IPS-NIHi11 (cell line): ENCODE data around the gene NT5C2.

ENCODE experiments used
- DNase-seq: peaks from one replicate; pipeline ENCODE4 v3.0.0; 2012; ENCODE audit warnings: mixed read lengths, low spot score

NT5C2 gene

DNA sequence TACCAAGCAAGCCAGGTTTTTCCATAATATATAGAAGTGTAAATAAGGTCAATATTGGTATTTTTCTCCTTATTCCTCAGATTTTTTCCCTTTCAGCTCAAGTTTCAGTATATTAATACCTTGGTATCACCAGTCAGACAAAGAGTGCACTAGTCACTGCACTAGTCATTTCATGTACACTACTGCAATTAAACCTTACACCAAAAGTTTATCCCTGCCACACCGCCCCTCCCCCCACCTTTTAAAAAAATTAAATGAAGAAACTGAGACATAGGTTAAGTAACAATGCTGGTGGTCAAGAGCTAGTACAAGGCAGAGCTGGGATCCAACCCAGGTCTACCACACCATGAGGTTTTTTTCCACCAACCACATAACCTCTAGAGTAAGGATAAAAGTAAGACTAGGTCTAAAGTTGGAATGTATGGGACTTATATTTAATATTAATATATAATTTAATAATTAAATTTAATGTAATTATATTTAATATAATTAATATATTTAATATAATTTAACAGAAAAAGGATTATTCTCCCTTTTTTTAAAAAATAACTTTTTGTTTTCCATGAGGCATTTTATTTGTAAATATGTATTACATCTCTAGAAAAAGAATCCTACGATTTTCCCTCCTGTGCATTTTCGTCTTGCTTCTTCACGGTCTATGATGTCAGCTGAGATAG is 68.5 kb downstream of the NT5C2 start:
- DNase-seq, result no peak

DNA sequence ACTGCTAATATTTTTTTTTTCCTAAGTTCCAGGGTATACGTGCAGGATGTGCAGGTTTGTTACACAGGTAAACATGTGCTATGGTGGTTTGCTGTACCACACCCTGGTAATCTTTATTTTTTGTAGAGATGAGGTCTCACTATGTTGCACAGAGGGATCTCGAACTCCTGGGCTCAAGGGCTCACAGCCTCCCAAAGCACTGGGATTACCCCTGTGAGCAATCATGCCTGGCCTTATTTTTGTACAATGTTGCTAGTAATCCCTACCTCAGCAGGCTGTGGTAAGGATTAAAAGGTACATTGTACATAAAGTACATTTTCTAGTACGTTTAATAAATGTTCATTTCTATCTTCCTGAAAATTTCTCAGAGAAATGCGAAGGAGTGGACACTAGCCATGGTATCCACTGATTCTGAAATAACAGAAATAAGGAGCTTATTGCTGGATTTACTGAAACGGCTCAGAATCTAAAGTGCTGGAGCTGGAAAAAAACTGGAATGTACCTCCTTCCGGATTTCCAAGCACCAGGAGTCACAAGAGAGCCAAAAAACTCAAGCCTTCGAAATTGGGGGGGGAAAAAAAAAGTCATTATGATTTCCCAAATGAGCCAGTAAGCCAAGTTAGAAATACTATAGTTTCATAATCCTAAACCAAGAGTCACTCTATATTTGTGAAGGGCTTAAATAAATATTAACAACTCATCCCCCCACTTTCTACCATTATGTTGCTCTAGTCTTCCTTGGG is 69.6 kb downstream of the NT5C2 start:
- DNase-seq, result no peak

DNA sequence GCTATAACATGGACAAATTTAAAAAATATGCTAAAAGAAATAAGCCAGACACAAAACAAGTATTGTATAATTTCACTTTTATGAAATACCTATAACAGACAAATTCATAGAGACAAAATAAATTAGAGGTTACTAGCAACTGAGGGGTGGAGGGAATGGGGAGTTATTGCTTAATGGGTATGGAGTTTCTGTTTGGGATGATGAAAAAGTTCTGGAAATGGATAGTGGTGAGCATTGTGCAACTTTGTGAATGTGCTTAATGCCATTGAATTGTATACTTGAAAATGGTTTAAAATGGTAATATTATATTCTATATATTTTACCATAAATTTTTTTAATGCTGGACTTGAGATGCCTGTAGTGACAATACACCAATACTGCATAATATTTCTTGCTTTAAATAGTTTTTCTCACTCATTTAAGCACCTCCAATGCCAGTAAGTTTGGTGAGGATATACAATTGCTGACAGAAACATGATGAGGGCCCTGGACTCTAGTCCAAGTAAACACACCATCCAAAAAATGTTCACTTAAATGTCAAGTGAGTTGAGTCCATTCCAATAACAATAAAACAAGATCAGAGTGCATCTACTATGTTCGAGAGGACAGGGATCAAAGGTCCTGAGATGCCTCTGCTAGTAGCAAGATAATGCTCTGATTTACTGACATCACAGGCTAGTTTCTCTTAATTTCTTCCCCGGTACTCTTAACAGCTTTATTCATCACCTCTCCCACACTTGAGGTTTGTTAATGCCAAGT is 71.9 kb downstream of the NT5C2 start:
- no peak for DNase-seq

DNA sequence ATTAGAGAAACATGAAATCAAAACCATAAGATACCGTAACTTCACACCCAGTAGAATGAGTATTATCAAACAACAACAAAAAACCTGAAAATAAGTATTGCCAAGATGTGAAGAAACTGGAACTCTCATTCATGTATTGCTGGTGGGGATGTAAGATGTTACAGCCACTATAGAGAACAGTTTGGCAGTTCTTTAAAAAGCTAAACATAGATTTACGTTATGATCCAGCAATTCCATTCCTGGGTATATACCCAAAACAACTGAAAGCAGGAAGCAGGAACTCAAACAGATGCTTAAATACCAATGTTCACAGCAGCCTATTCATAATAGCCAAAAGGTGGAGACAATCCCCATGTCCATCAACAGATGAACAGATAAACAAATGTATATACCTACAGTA is 72.5 kb downstream of the NT5C2 start:
- no peak for DNase-seq

DNA sequence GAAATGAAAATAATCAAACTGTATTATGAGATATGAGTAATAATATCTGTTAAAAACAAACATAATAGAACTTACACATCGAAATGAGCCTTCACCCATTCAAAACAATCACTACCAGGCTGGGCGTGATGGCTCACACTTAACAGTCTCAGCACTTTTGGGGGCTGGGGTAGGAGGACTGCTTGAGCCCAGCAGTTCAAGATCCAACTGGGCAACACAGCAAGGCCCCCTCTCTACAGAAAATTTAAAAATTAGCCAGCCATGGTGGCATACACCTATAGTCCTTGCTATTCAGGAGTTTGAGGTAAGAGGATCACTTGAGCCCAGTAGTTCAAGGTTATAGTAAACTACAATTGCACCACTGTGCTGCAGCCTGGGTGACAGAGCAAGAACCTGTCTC is 75.8 kb downstream of the NT5C2 start:
- no peak for DNase-seq

DNA sequence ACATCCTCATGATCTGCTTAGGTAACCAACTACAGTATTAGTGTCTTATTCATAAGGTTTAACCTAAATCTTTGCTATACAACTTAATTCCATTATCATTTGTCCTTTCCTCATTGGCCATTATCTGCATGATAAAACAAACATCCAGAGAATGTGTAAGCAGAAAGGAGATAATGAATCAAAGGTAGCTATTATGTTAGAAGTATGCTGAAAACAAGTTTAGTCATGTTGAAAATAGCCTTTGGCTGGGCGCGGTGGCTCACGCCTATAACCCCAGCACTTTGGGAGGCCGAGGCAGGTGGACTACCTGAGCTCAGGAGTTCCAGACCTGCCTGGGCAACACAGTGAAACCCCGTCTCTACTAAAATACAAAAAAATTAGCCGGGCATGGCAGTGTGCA is 78.2 kb downstream of the NT5C2 start:
- DNase-seq, result no peak

DNA sequence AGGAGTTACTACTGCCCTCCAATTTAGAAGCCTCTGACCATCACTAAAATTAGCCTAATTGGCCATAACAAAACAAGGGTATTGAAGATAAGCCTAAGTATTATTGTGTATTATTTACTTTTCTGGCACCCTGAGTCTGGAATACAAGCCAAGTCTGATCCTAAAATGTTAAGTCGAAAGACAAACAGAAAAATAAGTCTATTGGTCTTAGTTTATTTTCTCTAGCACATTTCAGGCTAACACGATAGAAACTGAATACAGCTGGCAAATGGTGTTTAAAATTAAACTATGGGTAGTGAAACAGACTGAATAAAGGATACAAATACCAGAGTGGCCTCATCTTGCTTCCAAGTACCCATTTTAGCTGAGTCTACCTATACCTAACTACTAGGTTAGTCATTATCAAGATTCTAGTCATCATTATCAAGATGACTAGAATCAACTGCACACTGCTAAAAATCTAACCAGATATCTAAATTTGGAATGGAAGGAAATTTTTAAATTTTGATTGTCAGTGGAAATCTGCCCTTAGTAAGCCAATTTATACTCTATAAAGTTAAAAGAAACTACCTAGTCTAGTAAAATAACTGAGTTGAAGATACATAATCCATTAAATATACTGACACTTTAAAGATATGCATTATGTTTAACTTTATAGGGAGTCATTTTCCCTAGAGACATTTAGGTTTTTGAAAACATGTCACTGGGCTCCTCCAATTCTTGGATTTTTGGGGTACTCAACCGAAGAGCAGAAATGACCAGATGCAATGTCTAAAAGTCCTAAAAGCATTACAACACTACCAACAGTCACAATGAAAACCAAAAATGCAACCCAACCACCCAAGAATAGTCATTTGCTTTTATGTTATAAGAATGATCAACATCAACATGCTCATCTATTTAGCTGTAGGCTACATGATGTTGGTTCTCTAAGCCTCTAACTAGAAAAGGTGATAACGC is 80.9 kb downstream of the NT5C2 start:
- no peak for DNase-seq

DNA sequence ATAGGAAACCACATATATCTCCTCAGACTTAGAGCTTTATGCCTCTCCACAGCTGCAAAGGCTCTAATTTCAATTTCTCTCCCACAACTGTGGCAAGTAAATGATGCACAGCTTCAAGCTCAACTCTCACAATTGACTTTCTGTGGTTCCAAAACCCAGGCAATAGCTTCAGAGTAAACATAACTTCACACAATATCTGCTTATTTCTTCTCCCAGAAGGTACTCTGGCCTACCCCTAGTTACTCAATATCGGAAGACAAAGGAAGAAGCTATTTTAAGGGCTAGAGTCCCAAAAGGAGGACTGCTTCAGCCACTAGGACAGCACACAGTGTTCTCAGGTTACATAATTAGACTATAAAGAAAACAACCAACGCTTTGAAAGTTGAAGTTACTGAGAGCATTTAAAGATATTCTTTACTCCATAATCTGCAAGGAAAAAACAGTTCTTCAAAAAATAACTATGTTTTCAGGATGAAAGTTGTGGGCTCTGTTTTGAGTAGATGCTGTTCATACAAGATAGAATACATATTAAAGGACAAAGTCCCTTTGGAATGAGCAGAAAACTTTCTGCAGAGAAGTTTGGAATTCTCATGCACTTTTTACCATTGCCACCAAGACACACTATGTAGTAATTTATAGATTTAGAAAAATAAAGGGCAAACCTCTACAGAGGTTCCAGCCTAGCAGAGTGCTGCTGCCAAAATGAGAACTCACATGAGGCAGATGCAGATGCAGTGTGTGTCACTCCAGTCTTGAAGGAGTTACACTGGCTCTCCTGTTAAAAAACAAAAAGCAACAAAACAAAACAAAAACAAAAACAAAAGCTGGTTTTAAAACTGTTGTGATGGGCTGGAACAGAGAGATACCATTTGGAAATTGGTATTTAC is 81.8 kb downstream of the NT5C2 start:
- peak; percentile 18 for DNase-seq

DNA sequence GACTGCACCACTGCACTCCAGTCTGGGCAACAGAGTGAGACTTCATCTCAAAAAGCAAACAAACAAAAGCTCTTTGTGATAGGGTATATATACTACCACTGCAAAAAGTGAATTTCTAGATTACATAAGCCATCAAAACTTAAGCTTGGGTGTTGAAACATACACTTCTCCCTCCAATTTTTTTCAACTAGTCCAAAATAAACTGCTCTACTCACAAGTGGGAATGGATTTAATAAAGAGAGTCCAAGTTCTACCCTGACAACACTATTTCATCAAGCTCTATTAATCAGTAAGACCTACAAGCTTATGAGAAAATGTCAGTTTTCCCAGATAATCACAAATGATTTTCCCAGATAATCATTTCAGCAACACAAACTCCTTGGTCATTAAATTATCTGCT is 82.7 kb downstream of the NT5C2 start:
- DNase-seq, result no peak

DNA sequence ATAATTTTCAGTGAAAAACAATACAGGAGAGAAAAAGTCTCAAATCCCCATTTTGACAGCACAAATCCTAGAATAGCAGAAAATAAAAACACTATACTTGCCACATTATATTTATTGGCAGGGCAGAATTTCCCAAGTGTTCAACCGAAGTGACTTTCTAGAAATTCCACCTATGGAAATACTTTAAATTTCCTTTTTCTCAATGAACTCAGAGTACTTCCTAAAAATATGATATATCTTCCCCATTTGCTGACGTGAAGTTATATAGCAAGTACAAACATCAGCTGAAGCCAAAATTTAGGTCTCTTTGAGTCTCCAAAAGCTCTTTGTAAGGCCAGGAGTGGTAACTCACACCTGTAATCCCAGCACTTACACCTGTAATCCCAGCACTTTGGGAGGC is 83.3 kb downstream of the NT5C2 start:
- no peak for DNase-seq

DNA sequence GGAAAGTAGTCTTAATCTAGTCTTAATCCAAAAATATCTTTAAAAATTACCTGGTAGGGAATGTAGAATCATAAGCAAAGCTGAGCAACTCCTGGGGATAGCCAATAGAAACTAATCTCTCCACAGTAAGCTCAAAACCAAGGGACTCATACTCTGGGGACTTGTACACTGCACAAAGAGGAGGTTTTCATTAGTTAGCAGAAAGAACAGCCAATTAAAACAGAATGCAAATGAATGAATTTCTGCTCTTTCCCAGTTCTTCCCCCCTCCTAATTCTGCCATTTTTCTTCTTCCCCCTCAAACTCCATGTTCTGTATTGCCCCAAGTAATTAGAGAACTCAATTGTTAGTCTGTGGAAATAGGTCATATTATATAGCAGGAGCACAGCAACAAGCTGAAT is 86.5 kb downstream of the NT5C2 start:
- no peak for DNase-seq

DNA sequence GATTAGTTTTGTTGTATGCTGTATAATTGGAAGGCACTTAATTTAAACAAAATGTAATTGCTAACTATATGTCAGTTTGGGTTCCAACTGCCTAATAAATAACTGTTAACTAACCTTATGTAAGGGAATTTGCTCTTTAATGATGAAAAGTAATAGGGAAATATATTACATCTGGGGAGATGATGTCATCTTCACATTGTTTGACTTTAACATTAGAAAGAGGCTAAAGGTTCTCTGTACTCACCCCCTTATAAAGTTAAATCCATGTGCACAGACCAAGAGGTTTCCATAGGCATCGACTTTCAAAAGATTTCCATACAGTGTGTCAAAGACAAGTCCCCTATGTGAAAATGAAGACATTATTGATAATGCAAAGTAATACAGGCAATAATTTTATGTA is 87.6 kb downstream of the NT5C2 start:
- no peak for DNase-seq

DNA sequence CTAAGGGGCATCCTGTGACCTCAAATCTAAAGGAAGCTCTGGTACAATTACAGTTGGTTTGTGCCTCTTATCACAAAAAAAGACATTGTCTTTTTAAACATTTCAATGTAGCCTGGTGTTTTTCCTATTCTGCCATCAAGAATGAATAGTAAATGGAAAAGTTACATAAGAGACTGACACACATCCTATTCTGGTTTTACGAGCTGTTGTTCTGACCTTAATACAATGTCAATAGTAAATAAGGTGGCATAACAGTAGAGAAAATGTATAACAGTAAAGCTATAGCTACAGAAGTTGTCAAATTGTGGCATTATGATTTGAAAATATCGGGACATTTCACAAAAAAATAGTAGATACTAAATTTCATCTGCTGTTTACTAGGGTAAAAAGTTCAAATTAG is 88.4 kb downstream of the NT5C2 start:
- no peak for DNase-seq

DNA sequence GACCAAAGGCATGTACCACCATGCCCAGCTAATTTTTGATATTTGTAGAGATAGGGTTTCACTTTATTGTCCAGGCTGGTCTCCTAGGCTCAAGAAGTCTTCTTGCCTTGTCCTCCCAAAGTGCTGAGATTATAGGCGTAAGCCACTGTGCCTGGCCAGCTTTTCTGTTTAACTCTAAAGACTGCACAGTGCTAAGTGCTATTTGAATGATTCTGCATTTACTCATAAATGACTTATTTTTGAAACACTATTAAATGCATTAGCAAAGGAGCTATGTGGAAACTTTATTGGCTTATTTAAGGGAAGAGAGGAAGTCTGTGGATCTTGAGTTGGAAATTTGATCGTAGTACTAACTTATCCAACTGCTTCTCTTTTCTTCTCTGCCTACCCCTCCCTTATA is 89.1 kb downstream of the NT5C2 start:
- DNase-seq, result no peak

DNA sequence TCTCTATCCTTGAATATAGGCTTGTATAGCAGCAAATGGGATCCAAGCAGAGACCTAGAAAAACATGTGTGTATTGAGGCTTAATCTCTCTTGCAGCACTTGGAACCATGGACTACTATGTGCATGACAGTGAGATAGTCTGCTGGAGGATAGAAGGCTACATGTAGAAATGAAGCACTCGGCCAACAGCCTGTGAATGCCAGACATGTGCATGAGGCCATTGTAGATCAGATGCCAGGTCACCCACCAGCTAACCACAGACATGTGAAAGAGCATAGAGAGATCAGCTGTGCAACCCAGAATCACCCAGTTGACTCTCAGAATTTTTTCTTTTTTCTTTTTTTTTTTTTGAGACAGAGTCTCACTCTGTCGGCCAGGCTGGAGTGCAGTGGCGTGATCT is 90.9 kb downstream of the NT5C2 start:
- DNase-seq, result no peak

DNA sequence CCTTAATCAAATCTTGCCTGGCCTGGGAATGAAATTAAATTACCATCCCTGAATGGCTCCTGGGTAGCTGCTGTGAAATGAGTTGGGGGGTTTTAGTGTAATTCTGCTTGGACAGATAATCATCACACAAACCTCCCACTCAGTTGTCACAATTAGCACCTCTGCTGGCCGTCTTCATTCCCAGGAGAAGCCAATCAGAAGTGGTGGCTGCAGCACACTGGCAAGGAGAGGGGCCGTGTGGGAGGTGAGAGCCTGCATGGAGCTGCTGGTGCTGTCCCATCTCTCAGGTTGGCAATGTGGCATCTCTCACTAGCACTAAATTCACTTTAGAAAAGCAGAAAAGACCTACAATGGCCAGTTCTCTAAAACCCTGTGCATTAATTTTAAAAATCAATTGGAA is 92.5 kb downstream of the NT5C2 start:
- no peak for DNase-seq

DNA sequence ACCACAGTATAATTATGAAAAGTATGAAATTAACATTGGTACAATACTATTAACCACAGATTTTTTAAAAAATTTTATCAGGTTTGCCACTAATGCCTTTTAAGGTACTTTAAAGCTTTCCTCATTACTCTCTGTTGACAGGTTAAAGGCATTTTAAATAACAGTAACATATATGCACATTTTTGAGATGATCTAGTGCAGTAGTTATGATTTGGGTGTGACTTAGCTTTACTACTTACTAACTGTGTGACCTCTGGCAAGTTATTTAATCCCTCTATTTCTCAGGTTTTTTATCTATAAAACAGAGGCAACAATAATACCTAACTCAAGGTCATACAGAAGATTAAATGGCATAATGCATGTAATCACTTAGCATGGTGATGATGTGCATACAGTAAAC is 94.8 kb downstream of the NT5C2 start:
- DNase-seq, result no peak

DNA sequence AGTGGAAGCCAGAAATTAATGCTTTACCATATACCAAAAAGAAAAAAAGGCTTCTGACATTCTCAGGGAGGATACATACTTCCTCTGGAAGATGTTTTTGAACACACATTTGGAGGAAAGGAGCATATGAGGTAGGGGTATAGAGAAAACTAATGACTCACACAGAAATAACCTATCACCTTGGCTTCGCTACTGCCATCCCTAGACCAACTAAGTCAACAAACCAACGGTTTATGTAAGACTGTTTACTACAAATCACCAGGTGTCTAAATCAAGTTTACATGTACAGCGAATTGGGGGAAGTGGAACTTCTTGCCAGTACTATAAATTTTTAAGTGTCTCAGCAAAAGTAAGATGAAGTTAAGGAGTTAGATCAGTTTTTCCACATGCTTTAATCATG is 96.9 kb downstream of the NT5C2 start:
- DNase-seq, result no peak

DNA sequence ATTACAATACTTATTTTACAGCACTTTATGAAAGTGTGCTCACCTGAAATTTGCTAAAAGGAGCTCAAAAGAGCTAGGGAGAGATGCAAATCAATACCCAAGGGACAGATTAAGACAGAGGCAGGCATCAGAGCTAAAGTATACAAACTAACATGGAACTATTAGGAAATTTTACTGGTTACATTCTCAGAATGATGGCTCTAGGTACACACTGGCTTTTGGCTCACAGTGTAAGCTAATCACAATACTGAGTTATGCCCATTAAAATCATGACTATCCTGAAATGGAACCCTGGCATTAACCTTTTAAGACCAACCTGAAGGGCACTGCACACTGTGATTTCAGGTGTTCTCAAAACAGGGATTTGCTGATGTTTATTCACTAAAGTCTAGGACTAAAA is 98.1 kb downstream of the NT5C2 start:
- no peak for DNase-seq

DNA sequence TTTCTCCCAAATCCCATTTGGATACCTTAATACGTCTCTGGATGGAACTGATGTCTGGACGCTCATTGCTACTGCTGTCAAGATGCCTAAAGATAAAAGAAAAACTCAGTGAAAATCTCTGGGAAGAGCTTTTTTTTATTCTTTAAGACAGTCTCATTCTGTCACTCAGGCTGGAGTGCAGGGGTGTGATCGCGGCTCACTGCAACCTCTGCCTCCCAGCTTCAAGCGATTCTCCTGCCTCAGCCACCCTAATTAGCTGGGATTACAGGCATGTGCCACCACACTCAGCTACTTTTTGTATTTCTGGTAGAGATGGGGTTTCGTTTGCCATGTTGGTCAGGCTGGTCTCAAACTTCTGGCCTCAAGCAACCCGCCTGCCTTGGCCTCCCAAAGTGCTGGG is 102.2 kb downstream of the NT5C2 start:
- DNase-seq, result no peak

DNA sequence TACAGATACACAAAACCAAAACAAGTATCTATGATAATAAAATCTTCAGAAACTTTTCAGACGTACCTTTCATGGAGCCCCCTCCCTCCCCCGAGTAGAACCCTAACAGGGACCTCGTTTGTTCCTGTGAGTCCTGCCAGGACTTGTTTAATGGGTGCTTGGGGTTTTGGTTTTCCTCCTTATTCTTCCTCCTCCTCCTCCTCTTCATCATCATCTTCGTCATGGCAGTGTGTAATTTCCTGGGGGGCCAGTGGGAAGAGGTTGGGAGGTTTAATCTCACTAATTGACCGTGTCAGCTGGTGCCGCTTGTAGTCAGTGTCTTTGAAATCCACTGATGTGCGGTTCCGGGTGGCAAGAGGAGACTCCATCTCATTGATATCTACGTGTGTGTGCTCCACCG is 103.6 kb downstream of the NT5C2 start:
- no peak for DNase-seq
